ENCODE measurements around the gene LSM8.
"Not testable (repeated sequence)": the region's sequence is repeated elsewhere in the genome, so short reads cannot be mapped to it uniquely, and the experiment has no call there.

Gene LSM8

GRCh38 chr7:118183786-118184564 lies at the start of gene LSM8:
LSM8 (plus strand) TSS chr7:118184164; CDS start chr7:118184224, 60 bp downstream.
- peak; percentile 92 for DNase-seq (ENCODE audit: low spot score)
- TF ChIP-seq, protein P1, sequence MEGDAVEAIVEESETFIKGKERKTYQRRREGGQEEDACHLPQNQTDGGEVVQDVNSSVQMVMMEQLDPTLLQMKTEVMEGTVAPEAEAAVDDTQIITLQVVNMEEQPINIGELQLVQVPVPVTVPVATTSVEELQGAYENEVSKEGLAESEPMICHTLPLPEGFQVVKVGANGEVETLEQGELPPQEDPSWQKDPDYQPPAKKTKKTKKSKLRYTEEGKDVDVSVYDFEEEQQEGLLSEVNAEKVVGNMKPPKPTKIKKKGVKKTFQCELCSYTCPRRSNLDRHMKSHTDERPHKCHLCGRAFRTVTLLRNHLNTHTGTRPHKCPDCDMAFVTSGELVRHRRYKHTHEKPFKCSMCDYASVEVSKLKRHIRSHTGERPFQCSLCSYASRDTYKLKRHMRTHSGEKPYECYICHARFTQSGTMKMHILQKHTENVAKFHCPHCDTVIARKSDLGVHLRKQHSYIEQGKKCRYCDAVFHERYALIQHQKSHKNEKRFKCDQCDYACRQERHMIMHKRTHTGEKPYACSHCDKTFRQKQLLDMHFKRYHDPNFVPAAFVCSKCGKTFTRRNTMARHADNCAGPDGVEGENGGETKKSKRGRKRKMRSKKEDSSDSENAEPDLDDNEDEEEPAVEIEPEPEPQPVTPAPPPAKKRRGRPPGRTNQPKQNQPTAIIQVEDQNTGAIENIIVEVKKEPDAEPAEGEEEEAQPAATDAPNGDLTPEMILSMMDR (IDR thresholded peaks at IDR 0.05; ENCODE audit: borderline replicate concordance, control extremely low read depth, extremely low read depth, insufficient read depth, missing control alignments), result no peak
- in situ Hi-C loops (cut with MboI; ENCODE audit: low sequenced_read_pairs, unreplicated experiment), result no loop called here

DNA sequence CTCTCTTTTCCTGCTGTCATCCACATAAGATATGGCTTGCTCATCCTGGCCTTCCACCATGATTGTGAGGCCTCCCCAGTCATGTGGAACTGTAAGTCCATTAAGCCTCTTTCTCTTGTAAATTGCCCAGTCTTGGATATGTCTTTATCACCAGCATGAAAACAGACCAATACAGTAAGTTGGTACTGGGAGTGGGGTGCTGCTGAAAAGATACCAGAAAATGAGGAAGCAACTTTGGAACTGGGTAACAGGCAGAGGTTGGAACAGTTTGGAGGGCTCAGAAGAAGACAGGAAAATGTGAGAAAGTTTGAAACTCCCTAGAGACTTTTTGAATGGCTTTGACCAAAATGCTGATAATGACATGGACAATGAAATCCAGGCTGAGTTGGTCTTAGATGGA lies 49.5 kb upstream of the LSM8 start:
- in situ Hi-C loops (cut with MboI; ENCODE audit: low sequenced_read_pairs, unreplicated experiment); DNase-seq (ENCODE audit: low spot score): not testable (repeated sequence)

DNA sequence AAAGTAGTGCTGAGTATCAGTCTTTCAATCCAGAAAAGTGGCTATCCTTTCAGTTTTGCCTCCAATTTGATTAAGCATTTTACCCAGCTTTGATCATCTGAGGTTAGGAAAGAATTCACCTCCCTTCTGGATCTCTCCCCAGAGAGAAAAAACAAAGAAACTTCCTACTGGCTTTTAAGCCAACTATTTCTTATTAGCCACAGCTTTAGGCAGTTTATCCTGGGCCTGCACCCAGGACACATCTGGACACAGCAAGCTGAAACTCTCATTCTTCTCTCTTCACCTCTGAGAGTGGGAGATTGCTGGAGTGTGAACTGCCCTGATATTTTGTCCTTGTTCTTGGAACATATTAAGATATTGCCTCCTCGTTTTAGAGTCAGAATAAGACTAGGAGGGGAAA lies 43.5 kb upstream of the LSM8 start:
- TF ChIP-seq, protein P1 (IDR thresholded peaks at IDR 0.05; ENCODE audit: borderline replicate concordance, control extremely low read depth, extremely low read depth, insufficient read depth, missing control alignments), result no peak
- in situ Hi-C loops (cut with MboI; ENCODE audit: low sequenced_read_pairs, unreplicated experiment), result no loop called here
- DNase-seq (ENCODE audit: low spot score), result no peak

GRCh38 chr7:118142012-118142411 lies 42.0 kb upstream of the LSM8 start:
- TF ChIP-seq, protein P1 (IDR thresholded peaks at IDR 0.05; ENCODE audit: borderline replicate concordance, control extremely low read depth, extremely low read depth, insufficient read depth, missing control alignments), result no peak

GRCh38 chr7:118148930-118149329 lies 35.0 kb upstream of the LSM8 start:
- DNase-seq (ENCODE audit: low spot score), result no peak
- in situ Hi-C loops (cut with MboI; ENCODE audit: low sequenced_read_pairs, unreplicated experiment), result no loop called here
- TF ChIP-seq, protein P1 (IDR thresholded peaks at IDR 0.05; ENCODE audit: borderline replicate concordance, control extremely low read depth, extremely low read depth, insufficient read depth, missing control alignments), result no peak

More at GRCh38 chr7:118142012-118142411, 42.0 kb upstream of the LSM8 start:
- DNase-seq (ENCODE audit: low spot score), result no peak
- in situ Hi-C loops (cut with MboI; ENCODE audit: low sequenced_read_pairs, unreplicated experiment), result no loop called here

- TF ChIP-seq, protein P1 (IDR thresholded peaks at IDR 0.05; ENCODE audit: borderline replicate concordance, control extremely low read depth, extremely low read depth, insufficient read depth, missing control alignments), result no peak
- DNase-seq (ENCODE audit: low spot score), result no peak
- in situ Hi-C loops (cut with MboI; ENCODE audit: low sequenced_read_pairs, unreplicated experiment), result no loop called here
Observed at GRCh38 chr7:118149394-118149793, 34.6 kb upstream of the LSM8 start.

- DNase-seq (ENCODE audit: low spot score), result no peak
- in situ Hi-C loops (cut with MboI; ENCODE audit: low sequenced_read_pairs, unreplicated experiment), result no loop called here
- TF ChIP-seq, protein P1 (IDR thresholded peaks at IDR 0.05; ENCODE audit: borderline replicate concordance, control extremely low read depth, extremely low read depth, insufficient read depth, missing control alignments), result no peak
Observed at GRCh38 chr7:118151671-118152070, 32.3 kb upstream of the LSM8 start.
